Neutrophil (primary cell): ENCODE measurements around the gene CCSER1.

Source experiments
- H3K27ac ChIP-seq: fragments of 200-600 bp; sonication (generic); 2 replicates; pipeline ENCODE4 v1.5.1; 2016; ENCODE audit warnings: mild to moderate bottlenecking, moderate library complexity
- H3K27me3 ChIP-seq: fragments of 200-600 bp; sonication (generic); 2 replicates; pipeline ENCODE4 v1.6.0; 2016; ENCODE audit warnings: mild to moderate bottlenecking
- H3K36me3 ChIP-seq: fragments of 200-600 bp; sonication (generic); 2 replicates; pipeline ENCODE4 v1.5.1; 2017
- H3K4me1 ChIP-seq, 2 experiments: fragments of 200-600 bp in 1 of 2; sonication (generic) in 1 of 2; 1 replicate in 1 of 2; 2 replicates in 1 of 2; pipeline versions ENCODE4 v1.5.1 to v1.6.1; 2013 to 2016; ENCODE audit warnings: low read depth in 1 of 2, low read length in 1 of 2, mild to moderate bottlenecking in 1 of 2, moderate library complexity in 1 of 2; ENCODE audit not compliant: control insufficient read depth in 1 of 2, insufficient read depth in 1 of 2
- H3K4me3 ChIP-seq, 2 experiments: fragments of 200-600 bp in 1 of 2; sonication (generic) in 1 of 2; 1 replicate in 1 of 2; 2 replicates in 1 of 2; pipeline ENCODE4 v1.5.1; 2013 to 2016; ENCODE audit warnings: low read depth in 1 of 2, low read length in 1 of 2, mild to moderate bottlenecking in 1 of 2, moderate library complexity in 1 of 2
- H3K9me3 ChIP-seq: fragments of 200-600 bp; sonication (generic); 2 replicates; pipeline ENCODE4 v1.5.1; 2016
- TF ChIP-seq, protein P1 (sequence below): fragments of 200-600 bp; sonication (generic); IDR thresholded peaks from 2 replicates; pipeline ENCODE4 v1.5.1; 2016; ENCODE audit warnings: antibody characterized with exemption

Gene CCSER1

DNA sequence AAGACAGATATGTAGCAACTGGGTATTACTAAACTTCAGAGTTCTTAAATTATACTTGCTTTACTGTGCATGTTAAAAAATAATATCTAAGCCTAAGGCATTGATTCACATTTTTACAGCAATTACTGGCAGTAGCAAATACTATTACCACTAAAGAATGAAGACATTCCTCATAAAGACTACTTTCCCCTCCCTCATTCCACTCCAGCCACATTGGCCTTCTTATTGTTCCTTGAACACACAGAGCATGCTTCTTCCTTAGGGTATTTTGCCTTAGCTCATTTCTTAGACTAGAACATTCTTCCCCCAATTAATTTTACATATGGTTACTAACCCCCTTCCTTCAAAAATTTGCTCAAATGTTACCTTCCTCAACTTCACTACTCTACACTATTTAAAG lies 717.0 kb downstream of the CCSER1 start:
- no peaks in the 10 kb centered on the region for H3K4me1 ChIP-seq
- H3K27ac ChIP-seq: no peak overlapping the region
- no peaks in the 10 kb centered on the region for H3K36me3 ChIP-seq
- no peaks in the 10 kb centered on the region for H3K9me3 ChIP-seq
- H3K27me3 ChIP-seq: no peaks in the 10 kb centered on the region
- H3K4me3 ChIP-seq: no peak overlapping the region
- TF ChIP-seq, protein P1, sequence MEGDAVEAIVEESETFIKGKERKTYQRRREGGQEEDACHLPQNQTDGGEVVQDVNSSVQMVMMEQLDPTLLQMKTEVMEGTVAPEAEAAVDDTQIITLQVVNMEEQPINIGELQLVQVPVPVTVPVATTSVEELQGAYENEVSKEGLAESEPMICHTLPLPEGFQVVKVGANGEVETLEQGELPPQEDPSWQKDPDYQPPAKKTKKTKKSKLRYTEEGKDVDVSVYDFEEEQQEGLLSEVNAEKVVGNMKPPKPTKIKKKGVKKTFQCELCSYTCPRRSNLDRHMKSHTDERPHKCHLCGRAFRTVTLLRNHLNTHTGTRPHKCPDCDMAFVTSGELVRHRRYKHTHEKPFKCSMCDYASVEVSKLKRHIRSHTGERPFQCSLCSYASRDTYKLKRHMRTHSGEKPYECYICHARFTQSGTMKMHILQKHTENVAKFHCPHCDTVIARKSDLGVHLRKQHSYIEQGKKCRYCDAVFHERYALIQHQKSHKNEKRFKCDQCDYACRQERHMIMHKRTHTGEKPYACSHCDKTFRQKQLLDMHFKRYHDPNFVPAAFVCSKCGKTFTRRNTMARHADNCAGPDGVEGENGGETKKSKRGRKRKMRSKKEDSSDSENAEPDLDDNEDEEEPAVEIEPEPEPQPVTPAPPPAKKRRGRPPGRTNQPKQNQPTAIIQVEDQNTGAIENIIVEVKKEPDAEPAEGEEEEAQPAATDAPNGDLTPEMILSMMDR: no peak

DNA sequence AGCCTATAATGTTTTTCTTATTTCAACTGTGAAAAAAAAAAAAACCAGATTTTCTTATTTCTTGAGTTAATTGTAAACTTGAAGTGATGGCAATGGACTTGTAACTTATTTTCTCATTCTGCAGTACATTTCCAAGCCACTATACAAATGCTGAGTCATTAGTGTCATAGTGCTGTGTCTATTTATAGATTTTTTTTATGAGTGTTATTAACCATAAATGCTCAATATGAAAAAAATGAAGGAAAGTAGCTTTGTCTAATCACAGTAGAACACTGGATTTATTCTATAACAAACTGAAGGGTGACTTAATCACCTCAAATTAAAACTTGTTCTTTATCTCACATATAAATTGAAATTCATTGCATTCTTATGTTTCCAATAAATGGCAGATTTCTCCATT lies 718.6 kb downstream of the CCSER1 start:
- Histone ChIP-seq H3K4me3 (no peak overlapping the region), H3K4me1 (no peaks in the 10 kb centered on the region), H3K36me3 (no peaks in the 10 kb centered on the region), H3K27me3 (no peaks in the 10 kb centered on the region), H3K27ac (no peak overlapping the region), H3K9me3 (no peaks in the 10 kb centered on the region)
- TF ChIP-seq, protein P1: no peak

DNA sequence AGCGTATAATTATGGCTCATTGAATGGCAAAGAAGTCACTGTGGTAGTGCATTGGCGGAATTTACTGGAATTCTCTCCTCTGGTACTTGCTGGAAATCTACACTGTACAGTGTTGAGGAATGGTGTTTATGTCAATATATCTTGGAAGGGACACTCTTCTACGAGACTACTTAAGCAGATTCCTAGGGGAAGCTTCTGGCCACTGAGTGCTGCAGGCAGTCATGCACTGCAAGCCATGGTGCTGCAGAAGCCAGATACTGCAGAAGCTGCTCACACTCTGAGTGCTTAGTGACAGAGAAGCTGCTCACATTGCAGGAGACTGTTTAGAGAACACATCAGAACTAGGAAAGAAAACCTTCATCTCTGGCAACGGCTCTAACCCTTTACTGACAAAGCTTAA lies 725.0 kb downstream of the CCSER1 start:
- no peaks in the 10 kb centered on the region for H3K27me3 ChIP-seq
- no peaks in the 10 kb centered on the region for H3K36me3 ChIP-seq
- H3K9me3 ChIP-seq: no peaks in the 10 kb centered on the region
- H3K4me1 ChIP-seq: no peaks in the 10 kb centered on the region
- H3K4me3 ChIP-seq: no peak overlapping the region
- H3K27ac ChIP-seq: no peak overlapping the region
- TF ChIP-seq, protein P1: no peak

DNA sequence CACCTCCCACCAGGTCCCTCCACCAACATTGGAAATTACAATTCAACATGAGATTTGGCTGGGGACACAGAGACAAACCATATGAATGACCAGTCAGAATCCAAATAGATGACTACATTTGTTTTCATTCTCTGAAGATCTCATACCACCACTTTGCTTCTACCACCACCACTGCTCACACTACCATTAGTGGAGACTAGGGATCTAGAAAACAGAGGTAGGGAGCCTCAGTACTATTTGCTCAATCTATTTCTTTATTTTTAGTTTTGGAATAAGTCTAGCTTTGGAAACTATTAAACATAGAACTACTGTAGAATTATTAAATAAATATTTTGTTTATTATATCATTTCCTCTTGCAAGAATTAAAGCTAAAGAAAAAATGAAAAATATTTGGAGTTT lies 727.9 kb downstream of the CCSER1 start:
- Histone ChIP-seq H3K27ac (no peak overlapping the region), H3K4me1 (no peaks in the 10 kb centered on the region), H3K9me3 (no peaks in the 10 kb centered on the region), H3K36me3 (no peaks in the 10 kb centered on the region), H3K4me3 (no peak overlapping the region), H3K27me3 (no peaks in the 10 kb centered on the region)
- TF ChIP-seq, protein P1: no peak

DNA sequence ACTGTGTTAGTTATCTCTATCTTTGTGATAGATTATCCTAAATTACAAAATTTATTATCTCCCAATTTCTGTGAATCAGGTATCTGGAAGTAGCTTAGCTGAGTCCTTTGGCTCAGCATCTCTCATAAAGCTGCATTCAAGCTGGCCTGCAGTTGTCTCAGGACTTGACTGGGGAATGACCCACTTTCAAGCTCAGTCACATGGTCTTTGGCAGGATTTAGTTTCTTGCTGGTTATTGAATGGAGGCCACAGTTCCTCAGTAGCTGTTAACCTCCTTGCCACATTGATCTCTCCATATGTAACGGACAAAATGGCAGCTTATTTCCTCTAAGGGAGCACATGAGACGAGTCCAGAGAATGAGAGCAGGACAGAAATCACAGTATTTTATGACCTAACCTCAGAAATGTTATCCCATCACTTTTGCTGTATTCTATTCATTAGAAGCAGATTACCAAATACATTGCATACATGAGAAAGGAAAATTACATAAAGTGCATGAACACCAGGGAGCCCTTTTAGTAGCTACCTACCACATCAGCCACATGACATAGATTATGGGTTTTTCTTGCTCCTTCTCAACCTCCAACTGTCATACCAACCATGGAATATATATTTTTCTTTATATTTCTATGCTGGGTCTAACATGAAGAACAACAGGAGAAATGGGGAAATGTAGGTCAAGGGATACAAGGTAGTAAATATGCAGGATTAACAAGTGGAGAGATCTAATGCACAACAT lies 730.1 kb downstream of the CCSER1 start:
- H3K9me3 ChIP-seq: no peaks in the 10 kb centered on the region
- H3K4me1 ChIP-seq: no peaks in the 10 kb centered on the region
- TF ChIP-seq, protein P1: no peak
- no peak overlapping the region for H3K4me3 ChIP-seq
- H3K27ac ChIP-seq: no peak overlapping the region
- no peaks in the 10 kb centered on the region for H3K27me3 ChIP-seq
- H3K36me3 ChIP-seq: no peaks in the 10 kb centered on the region
